CD4-positive, alpha-beta T cell treated with Interleukin-1 beta for 1 hour (primary cell): ENCODE results near the gene PDE7B.
"Not testable (repeated sequence)": the region's sequence is repeated elsewhere in the genome, so short reads cannot be mapped to it uniquely, and the experiment has no call there.

Experiments
- DNase-seq, 2 donors: peaks; one replicate each; pipeline ENCODE4 v3.0.0-alpha.2; 2020 to 2022

The PDE7B gene

GRCh38 chr6:136117081-136117480, 265.6 kb downstream of the PDE7B start:
- no peak for DNase-seq

GRCh38 chr6:136118787-136119186, 267.3 kb downstream of the PDE7B start:
- no peak for DNase-seq

- DNase-seq = no peak
These were observed 272.0 kb downstream of the PDE7B start for GRCh38 chr6:136123468-136123867.

- DNase-seq = no peak
These were observed 274.1 kb downstream of the PDE7B start for GRCh38 chr6:136125585-136125984.

- no peak for DNase-seq
These were observed 276.4 kb downstream of the PDE7B start for GRCh38 chr6:136127873-136128272.

GRCh38 chr6:136129365-136129764, 277.9 kb downstream of the PDE7B start:
- no peak for DNase-seq

- DNase-seq = no peak
These were observed 282.8 kb downstream of the PDE7B start for GRCh38 chr6:136134268-136134667.

- no peak for DNase-seq
These were observed 283.2 kb downstream of the PDE7B start for GRCh38 chr6:136134751-136135150.

GRCh38 chr6:136136274-136136673, 284.8 kb downstream of the PDE7B start:
- DNase-seq = no peak

GRCh38 chr6:136137008-136137692, 285.6 kb downstream of the PDE7B start:
- no peak for DNase-seq

- no peak for DNase-seq
These were observed 286.4 kb downstream of the PDE7B start for GRCh38 chr6:136137739-136138402.

GRCh38 chr6:136139111-136139510, 287.6 kb downstream of the PDE7B start:
- not testable (repeated sequence) for DNase-seq

- no peak for DNase-seq
These were observed 292.9 kb downstream of the PDE7B start for GRCh38 chr6:136144251-136145023.

- DNase-seq = no peak
These were observed 294.6 kb downstream of the PDE7B start for GRCh38 chr6:136146130-136146529.

- no peak for DNase-seq
These were observed 295.8 kb downstream of the PDE7B start for GRCh38 chr6:136147342-136147741.

GRCh38 chr6:136148051-136148450, 296.6 kb downstream of the PDE7B start:
- no peak for DNase-seq

- no peak for DNase-seq
These were observed 297.0 kb downstream of the PDE7B start for GRCh38 chr6:136148523-136148922.

GRCh38 chr6:136149311-136149710, 297.8 kb downstream of the PDE7B start:
- DNase-seq = no peak

- no peak for DNase-seq
These were observed 299.5 kb downstream of the PDE7B start for GRCh38 chr6:136150961-136151360.

GRCh38 chr6:136153707-136154375, 302.3 kb downstream of the PDE7B start:
- no peak for DNase-seq

GRCh38 chr6:136155191-136155590, 303.7 kb downstream of the PDE7B start:
- DNase-seq = no peak

GRCh38 chr6:136157743-136158142, 306.2 kb downstream of the PDE7B start:
- DNase-seq = no peak

- DNase-seq = no peak
These were observed 306.9 kb downstream of the PDE7B start for GRCh38 chr6:136158387-136158821.
